G401 (cell line): Measurements from ENCODE around the gene RPS27A. TPM values are rescaled to one million over a fixed set of nuclear protein-coding genes. Genes with fewer than 3 reads are reported as not detected.

Source experiments
- DNase-seq: peaks from one replicate; pipeline ENCODE4 v3.0.0-alpha.2; 2015; ENCODE audit warnings: low spot score
- in situ Hi-C: cut with HindIII; loops from 2 replicates; pipeline ENCODE4 v1.10.0; 2016; ENCODE audit warnings: low sequenced_read_pairs, mixed read lengths
- total RNA-seq: library from RNA; depleted of rRNA; stranded (reverse); fragments of >200 nt; shearing (Covaris generic); gene quantifications from 2 replicates; pipeline ENCODE4 v1.2.3, GENCODE V29; 2014; rRNA removed

The RPS27A gene
- total RNA-seq, 1 experiment from 2014 or later, result 2,194 TPM

DNA sequence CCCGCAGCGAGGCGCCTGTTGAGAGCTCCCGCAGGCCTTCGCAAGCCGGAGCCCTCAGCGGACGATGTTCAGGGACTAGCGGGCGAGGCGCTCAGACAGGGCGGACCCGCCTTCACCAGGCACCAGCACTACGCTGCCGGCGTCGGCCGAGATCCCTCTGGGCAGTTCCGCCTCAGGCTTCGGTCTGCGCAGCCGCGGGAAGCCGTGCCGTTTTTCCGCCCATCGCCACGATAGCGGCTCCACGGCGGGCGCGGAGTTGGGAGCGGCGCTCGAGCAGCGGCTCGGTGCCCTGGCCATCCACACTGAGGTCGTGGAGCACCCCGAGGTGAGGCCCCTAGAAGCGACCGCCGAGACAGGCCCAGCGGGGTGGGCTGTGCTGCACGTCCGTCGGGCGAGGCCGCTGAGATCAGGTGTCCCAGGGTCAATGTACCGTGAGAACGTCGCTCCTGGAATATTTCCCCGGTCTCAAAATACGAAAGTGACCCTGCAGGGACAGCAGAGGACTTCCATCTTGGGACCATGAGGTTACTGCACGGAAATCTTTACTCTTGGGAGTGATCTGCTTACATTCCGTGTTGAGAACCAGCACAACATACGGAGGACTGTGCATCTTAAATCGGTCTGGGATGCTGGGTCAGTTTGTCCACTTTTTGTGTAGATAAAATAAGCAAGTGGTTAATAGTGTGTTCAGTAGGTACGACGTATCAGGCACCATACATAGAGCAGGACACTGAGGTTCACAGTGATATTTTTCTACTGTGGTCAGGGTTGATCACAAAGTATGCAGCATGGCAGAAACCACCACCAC, 49.8 kb downstream of the RPS27A start:
- in situ Hi-C loops, result no loop called here
- DNase-seq, result peak; percentile 76

DNA sequence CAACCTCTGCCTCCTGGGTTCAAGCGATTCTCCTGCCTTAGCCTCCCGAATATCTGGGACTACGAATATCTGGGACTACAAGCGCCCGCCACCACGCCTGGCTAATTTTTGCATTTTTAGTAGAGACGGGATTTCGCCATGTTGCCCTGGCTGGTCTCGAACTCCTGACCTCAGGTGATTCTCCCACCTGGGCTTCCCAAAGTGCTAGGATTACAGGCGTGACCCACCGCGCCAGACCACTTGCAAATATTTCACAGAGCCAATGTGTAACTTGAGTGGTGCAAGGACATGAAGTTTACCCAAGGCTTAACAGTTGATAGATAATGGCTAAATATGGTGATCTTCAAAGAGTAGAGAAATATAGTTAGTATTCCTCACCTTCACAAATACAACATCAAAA, 50.6 kb downstream of the RPS27A start:
- DNase-seq, result no peak
- in situ Hi-C loops, result no loop called here

Other genes starting within 250 kb of the RPS27A start
- gene RTN4, start 182.2 kb upstream of the RPS27A start, total RNA-seq, result 80.7 and 110 TPM in 2 replicates
- 0.62 and 6.6 TPM in 2 replicates for gene CLHC1, start 395 bp upstream of the RPS27A start, total RNA-seq
- 41.2 and 47.9 TPM in 2 replicates for gene MTIF2, start 36.5 kb downstream of the RPS27A start, total RNA-seq
- 22.6 and 39.9 TPM in 2 replicates for gene CCDC88A, start 187.2 kb downstream of the RPS27A start, total RNA-seq